ENCODE data around the gene CAV3. TPM values are rescaled to one million over a fixed set of nuclear protein-coding genes. Genes with fewer than 3 reads are reported as not detected.

The CAV3 gene
- not detected in 2 replicates for total RNA-seq

DNA sequence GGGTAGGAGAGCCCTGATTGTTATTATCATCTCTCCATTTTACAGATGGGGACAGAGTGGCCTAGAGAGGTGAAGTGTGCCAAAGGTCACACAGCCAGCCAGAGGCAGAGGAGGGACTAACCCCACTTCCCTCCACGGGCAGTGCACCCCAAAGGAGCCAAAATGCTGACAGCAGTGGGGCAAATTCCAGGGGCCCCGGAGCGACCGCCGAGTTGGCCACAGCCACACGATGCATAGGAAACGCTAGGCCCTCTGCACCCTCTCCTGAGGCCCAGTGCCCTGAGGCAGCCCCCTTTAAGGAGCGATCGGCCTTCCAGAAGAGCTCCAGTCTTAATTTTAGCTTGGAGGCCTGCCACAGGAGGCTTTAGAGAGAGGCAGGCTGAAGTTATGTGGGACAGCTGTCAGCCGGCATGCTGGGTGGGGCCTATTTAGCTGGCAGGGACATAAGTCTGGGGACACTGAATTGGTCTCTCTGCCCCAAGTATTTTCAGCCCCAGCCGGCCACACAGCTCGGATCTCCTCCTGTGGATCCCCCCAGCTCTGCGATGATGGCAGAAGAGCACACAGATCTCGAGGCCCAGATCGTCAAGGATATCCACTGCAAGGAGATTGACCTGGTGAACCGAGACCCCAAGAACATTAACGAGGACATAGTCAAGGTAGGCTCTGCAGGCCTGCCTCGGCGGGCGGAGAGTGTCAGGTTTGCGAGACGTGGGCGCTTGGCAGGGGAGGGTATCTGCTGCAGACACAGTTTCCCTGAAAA is at the start of gene CAV3:
Gene CAV3 (plus strand): TSS at position 471 of the 763 bp plus-strand sequence. CDS start 75 bp downstream, at position 546.

DNA sequence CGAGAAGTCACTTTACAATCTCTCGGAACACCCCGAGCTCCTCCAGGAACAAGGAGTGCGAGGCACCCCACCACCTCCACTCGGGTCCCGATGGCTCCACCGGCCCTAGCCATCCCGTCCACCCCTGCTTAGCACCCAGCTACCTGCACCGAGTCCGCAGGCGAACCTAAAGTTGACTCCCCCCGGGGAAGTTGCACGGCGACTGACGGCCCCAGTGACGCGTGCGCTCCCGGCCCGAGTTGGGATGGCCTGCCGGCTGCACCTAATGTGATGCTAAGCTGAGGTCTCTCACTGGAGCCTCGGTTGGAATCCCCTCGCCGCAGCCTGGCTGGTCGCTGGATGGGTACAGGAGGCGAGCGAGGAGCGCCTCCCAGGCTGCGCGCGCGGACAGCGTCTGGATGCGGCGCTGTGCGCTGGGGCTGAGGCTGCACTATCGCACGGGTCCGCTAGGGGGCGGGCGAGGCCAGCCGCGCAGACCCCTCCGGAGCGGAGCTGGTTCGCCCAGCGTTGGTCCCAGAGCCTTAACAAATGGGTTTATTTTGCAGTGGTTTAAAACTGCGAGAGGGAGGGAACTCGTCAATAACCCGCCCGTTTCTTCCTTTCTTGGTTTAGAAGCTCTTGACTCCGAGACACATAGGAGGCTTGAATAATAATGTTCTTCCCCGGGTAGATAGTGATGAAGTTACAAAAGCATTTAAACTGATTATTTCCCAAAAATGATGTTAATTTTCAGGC is 35.7 kb downstream of the CAV3 start, which contains the start of gene OXTR:
Gene OXTR (minus strand): TSS at position 526 of the 735 bp plus-strand sequence. CDS start 1,426 bp downstream, outside the sequence.

Other genes with a start within 250 kb of the CAV3 start
- 3.0 and 7.3 TPM in 2 replicates for gene LMCD1, start 232.0 kb upstream of the CAV3 start, total RNA-seq
- gene SSUH2, start 89.0 kb upstream of the CAV3 start, total RNA-seq, result not detected in 2 replicates
- 0.16 and 0.61 TPM in 2 replicates for gene OXTR, start 35.8 kb downstream of the CAV3 start, total RNA-seq
- gene RAD18, start 229.7 kb downstream of the CAV3 start, total RNA-seq, result 6.6 and 11.8 TPM in 2 replicates